Measurements from ENCODE around the gene HSPA12A. TPM values are rescaled to one million over a fixed set of nuclear protein-coding genes. Genes with fewer than 3 reads are reported as not detected.

HSPA12A gene
- polyA plus RNA-seq, 2 of the 4 experiments (the other 2 are of a cell fraction) = 16.9 to 17.0 TPM

DNA sequence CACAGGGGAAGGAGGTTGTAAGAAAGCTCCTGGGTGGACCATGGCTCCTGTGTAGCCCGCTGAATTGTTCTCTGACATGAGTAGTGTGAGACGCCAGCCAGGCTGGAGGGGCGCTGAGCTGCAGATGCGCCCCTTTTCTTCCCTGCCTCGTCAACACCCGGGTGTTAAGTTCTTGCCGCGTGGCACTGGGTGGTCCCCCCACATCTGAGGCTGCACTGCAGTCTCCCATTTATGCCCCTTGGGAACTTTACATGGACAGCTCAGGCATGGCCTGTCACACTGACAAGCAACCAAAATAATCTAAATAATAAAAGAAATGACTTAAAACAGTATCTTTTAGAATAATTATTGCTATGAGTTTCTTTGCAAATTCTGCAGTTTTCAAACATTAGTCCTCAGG is 34.6 kb upstream of the HSPA12A start:
- DNase-seq (ENCODE audit: low read depth in 1 of 2, low spot score in 1 of 2) (no peak), FAIRE-seq (no peak), ATAC-seq (no peak)
- no peaks in the 10 kb centered on the region for H3K9me3 ChIP-seq
- H3K4me2 ChIP-seq = no peak overlapping the region
- peaks cover 16% of the 10 kb centered on the region for H3K4me1 ChIP-seq
- H3K27ac ChIP-seq = no peak overlapping the region
- POLR2A ChIA-PET = no interaction called here
- WGBS (ENCODE audit: missing lambda C conversion rate) = 90% methylated on average over 8 of the region's 8 CpGs
- CTCF ChIA-PET = interaction anchor here (0.9 to 12.3 kb wide), 10 partner anchors 9 to 403 kb away, joined by 3 to 133 read pairs (median 6); no protein-coding TSS in a partner anchor
- H3K4me3 ChIP-seq = no peak overlapping the region
- TF ChIP-seq RARB (CRISPR knock-in tag; IDR thresholded peaks at IDR 0.05) (no peak), ZC3H11A (IDR thresholded peaks at IDR 0.05) (no peak), POLR2AphosphoS2 (conservative IDR thresholded peaks at IDR 0.05; ENCODE audit: low read length) (no peak), POLR2A (IDR thresholded peaks at IDR 0.05; ENCODE audit: low read length) (no peak)

DNA sequence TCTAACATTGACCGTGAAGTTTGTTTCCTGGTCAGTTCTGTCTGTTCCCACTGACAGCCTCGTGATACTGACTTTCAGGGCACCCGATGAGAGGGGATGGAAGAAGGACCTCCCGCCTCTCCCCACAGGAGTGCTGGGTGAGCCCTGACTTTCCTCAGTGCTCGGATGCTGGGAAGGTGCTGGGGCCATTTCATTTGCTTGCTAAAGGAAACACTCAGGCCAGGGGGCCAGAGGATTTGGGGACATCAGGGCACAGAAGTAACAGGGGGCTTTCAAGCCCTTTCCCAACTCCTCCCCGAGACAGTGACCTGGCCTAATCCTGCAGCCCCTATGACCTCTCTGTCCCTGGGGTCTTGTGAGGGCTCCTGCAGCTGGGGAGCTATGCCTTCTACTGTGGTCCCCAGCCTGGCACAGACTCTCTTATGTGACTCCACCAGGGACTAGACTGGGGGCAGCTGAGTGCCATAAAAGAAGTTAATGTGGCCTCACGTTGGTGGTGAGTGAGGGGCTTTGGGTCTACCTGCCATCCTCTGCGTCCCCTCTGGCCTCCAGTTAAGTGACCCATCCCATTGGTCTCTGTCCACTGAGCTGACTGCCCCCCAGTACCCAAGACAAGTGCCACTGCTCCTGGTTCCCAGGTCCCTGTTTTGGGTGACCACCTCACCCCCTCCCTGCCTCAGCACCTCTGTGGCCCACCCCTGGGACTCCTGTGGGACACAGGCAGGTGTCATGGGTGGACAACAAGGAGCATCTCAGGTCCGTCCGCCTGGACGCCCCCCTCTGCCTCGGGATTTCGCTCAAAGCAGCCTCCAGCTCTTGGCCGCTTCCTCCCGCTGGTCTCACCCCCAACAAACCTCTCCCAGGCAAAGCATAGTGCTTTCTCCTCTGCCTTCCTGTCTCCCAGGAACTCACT is 33.4 kb upstream of the HSPA12A start:
- 85% methylated on average over 15 of the region's 15 CpGs for WGBS (ENCODE audit: missing lambda C conversion rate)
- H3K9me3 ChIP-seq = no peaks in the 10 kb centered on the region
- no peak for FAIRE-seq
- DNase-seq (ENCODE audit: low read depth in 1 of 2, low spot score in 1 of 2) = no peak
- TF ChIP-seq KDM5A (IDR thresholded peaks at IDR 0.05) (no peak), MAZ (IDR thresholded peaks at IDR 0.05; ENCODE audit: borderline replicate concordance, low read depth, low read length) (no peak), MAFK (IDR thresholded peaks at IDR 0.05; ENCODE audit: partially characterized antibody) (no peak), RNF2 (IDR thresholded peaks at IDR 0.05; ENCODE audit: borderline replicate concordance, low read depth) (no peak), RCOR1 (IDR thresholded peaks at IDR 0.05; ENCODE audit: low read depth, low read length) (no peak), JUN (IDR thresholded peaks at IDR 0.05) (no peak), FOSB (CRISPR knock-in tag; IDR thresholded peaks at IDR 0.05) (no peak), FOSL2 (IDR thresholded peaks at IDR 0.05) (no peak), FOSL2 (CRISPR knock-in tag; IDR thresholded peaks at IDR 0.05) (no peak), PHF8 (IDR thresholded peaks at IDR 0.05; ENCODE audit: borderline replicate concordance, low read depth) (no peak)
- TF ChIP-seq, protein P1, sequence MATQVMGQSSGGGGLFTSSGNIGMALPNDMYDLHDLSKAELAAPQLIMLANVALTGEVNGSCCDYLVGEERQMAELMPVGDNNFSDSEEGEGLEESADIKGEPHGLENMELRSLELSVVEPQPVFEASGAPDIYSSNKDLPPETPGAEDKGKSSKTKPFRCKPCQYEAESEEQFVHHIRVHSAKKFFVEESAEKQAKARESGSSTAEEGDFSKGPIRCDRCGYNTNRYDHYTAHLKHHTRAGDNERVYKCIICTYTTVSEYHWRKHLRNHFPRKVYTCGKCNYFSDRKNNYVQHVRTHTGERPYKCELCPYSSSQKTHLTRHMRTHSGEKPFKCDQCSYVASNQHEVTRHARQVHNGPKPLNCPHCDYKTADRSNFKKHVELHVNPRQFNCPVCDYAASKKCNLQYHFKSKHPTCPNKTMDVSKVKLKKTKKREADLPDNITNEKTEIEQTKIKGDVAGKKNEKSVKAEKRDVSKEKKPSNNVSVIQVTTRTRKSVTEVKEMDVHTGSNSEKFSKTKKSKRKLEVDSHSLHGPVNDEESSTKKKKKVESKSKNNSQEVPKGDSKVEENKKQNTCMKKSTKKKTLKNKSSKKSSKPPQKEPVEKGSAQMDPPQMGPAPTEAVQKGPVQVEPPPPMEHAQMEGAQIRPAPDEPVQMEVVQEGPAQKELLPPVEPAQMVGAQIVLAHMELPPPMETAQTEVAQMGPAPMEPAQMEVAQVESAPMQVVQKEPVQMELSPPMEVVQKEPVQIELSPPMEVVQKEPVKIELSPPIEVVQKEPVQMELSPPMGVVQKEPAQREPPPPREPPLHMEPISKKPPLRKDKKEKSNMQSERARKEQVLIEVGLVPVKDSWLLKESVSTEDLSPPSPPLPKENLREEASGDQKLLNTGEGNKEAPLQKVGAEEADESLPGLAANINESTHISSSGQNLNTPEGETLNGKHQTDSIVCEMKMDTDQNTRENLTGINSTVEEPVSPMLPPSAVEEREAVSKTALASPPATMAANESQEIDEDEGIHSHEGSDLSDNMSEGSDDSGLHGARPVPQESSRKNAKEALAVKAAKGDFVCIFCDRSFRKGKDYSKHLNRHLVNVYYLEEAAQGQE (IDR thresholded peaks at IDR 0.05) = no peak
- TF ChIP-seq, protein P2, sequence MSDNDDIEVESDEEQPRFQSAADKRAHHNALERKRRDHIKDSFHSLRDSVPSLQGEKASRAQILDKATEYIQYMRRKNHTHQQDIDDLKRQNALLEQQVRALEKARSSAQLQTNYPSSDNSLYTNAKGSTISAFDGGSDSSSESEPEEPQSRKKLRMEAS (IDR thresholded peaks at IDR 0.05) = no peak
- TF ChIP-seq, protein P3, sequence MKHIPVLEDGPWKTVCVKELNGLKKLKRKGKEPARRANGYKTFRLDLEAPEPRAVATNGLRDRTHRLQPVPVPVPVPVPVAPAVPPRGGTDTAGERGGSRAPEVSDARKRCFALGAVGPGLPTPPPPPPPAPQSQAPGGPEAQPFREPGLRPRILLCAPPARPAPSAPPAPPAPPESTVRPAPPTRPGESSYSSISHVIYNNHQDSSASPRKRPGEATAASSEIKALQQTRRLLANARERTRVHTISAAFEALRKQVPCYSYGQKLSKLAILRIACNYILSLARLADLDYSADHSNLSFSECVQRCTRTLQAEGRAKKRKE (CRISPR knock-in tag; IDR thresholded peaks at IDR 0.05; ENCODE audit: low read depth) = no peak
- TF ChIP-seq, protein P4, sequence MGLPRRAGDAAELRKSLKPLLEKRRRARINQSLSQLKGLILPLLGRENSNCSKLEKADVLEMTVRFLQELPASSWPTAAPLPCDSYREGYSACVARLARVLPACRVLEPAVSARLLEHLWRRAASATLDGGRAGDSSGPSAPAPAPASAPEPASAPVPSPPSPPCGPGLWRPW (IDR thresholded peaks at IDR 0.05) = no peak
- TF ChIP-seq, protein P5, sequence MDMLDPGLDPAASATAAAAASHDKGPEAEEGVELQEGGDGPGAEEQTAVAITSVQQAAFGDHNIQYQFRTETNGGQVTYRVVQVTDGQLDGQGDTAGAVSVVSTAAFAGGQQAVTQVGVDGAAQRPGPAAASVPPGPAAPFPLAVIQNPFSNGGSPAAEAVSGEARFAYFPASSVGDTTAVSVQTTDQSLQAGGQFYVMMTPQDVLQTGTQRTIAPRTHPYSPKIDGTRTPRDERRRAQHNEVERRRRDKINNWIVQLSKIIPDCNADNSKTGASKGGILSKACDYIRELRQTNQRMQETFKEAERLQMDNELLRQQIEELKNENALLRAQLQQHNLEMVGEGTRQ (IDR thresholded peaks at IDR 0.05) = no peak
- peak overlapping the region in 1 of 2 experiments; percentile 69; a peak in 1 of 6 replicates for H3K27ac ChIP-seq
- POLR2A ChIA-PET = no interaction called here
- ATAC-seq = no peak
- CTCF ChIA-PET = interaction anchor here (0.6 to 12.3 kb wide), 8 partner anchors 9 to 399 kb away, joined by 3 to 133 read pairs (median 5); no protein-coding TSS in a partner anchor
- H3K4me3 ChIP-seq = no peak overlapping the region
- no peak overlapping the region for H3K4me2 ChIP-seq
- peaks cover 28% of the 10 kb centered on the region for H3K4me1 ChIP-seq
